BLaER1 treated with 17β-estradiol and CSF1 and Interleukin-3, amounts not matched to agents 10 nM and 100 nM (cell line): ENCODE data around the gene LRRN1.

Experiments used
- H3K27ac ChIP-seq, 11 experiments: shearing (Covaris generic); formaldehyde crosslinking; 2 replicates each; pipeline ENCODE4 v1.8.1; 2022
- H3K27me3 ChIP-seq, 11 experiments: shearing (Covaris generic); formaldehyde crosslinking; 2 replicates each; pipeline ENCODE4 v1.8.1; 2022
- H3K36me3 ChIP-seq, 11 experiments: shearing (Covaris generic); formaldehyde crosslinking; 2 replicates each; pipeline ENCODE4 v1.8.1; 2022
- H3K4me1 ChIP-seq, 10 experiments: shearing (Covaris generic); formaldehyde crosslinking; 2 replicates each; pipeline ENCODE4 v1.8.1; 2022
- H3K4me2 ChIP-seq, 11 experiments: shearing (Covaris generic); formaldehyde crosslinking; 2 replicates each; pipeline ENCODE4 v1.8.1; 2022
- H3K4me3 ChIP-seq, 10 experiments: shearing (Covaris generic); formaldehyde crosslinking; 2 replicates each; pipeline ENCODE4 v1.8.1; 2022
- H3K9ac ChIP-seq, 11 experiments: shearing (Covaris generic); formaldehyde crosslinking; 2 replicates each; pipeline ENCODE4 v1.8.1; 2022
- H3K9me3 ChIP-seq, 11 experiments: shearing (Covaris generic); formaldehyde crosslinking; replicated peaks in 1 of 11; 2 replicates each; pipeline ENCODE4 v1.8.1; 2022
- H4K20me1 ChIP-seq, 11 experiments: shearing (Covaris generic); formaldehyde crosslinking; 2 replicates each; pipeline ENCODE4 v1.8.1; 2022
- Cebpa-rat ChIP-seq, 11 experiments: shearing (Covaris generic); IDR thresholded peaks; 2 replicates each; pipeline ENCODE4 v1.8.1; 2022

The LRRN1 gene

GRCh38 chr3:3802046-3802445 is 2.8 kb downstream of the LRRN1 start:
- no peak overlapping the region for H3K4me3 ChIP-seq
- H3K27me3 ChIP-seq: no peaks in the 10 kb centered on the region
- no peak for TF ChIP-seq Cebpa-rat (IDR thresholded peaks at IDR 0.05)
- H3K9ac ChIP-seq: no peak overlapping the region
- no peaks in the 10 kb centered on the region for H3K36me3 ChIP-seq
- no peak overlapping the region for H3K4me2 ChIP-seq
- H3K4me1 ChIP-seq: no peaks in the 10 kb centered on the region
- no peak overlapping the region for H3K27ac ChIP-seq
- no peaks in the 10 kb centered on the region for H4K20me1 ChIP-seq
- peaks cover 20 to 32% (median 29%) of the 10 kb centered on the region in 11 experiments for H3K9me3 ChIP-seq

- no peak for TF ChIP-seq Cebpa-rat (IDR thresholded peaks at IDR 0.05)
- Histone ChIP-seq H4K20me1 (no peaks in the 10 kb centered on the region), H3K27me3 (no peaks in the 10 kb centered on the region), H3K36me3 (no peaks in the 10 kb centered on the region), H3K4me1 (no peaks in the 10 kb centered on the region), H3K27ac (no peak overlapping the region), H3K4me3 (no peak overlapping the region), H3K9me3 (peaks cover 12 to 20% (median 16%) of the 10 kb centered on the region in 11 experiments), H3K4me2 (no peak overlapping the region), H3K9ac (no peak overlapping the region)
Observed at GRCh38 chr3:3804560-3804959, 5.3 kb downstream of the LRRN1 start.

- Histone ChIP-seq H3K4me2 (no peak overlapping the region), H3K27me3 (no peaks in the 10 kb centered on the region), H4K20me1 (no peaks in the 10 kb centered on the region), H3K9ac (no peak overlapping the region), H3K27ac (no peak overlapping the region), H3K9me3 (peaks cover 0 to 4% (median under 1%) of the 10 kb centered on the region in 11 experiments; a peak in 9 of 22 replicates), H3K36me3 (no peaks in the 10 kb centered on the region), H3K4me1 (no peaks in the 10 kb centered on the region), H3K4me3 (no peak overlapping the region)
- TF ChIP-seq Cebpa-rat (IDR thresholded peaks at IDR 0.05): no peak
Observed at GRCh38 chr3:3806092-3806491, 6.9 kb downstream of the LRRN1 start.

- H4K20me1 ChIP-seq: no peaks in the 10 kb centered on the region
- no peaks in the 10 kb centered on the region for H3K36me3 ChIP-seq
- H3K27me3 ChIP-seq: no peaks in the 10 kb centered on the region
- no peak overlapping the region for H3K4me3 ChIP-seq
- no peaks in the 10 kb centered on the region for H3K4me1 ChIP-seq
- no peak overlapping the region for H3K27ac ChIP-seq
- H3K9ac ChIP-seq: no peak overlapping the region
- no peak for TF ChIP-seq Cebpa-rat (IDR thresholded peaks at IDR 0.05)
- no peak overlapping the region for H3K4me2 ChIP-seq
- no peaks in the 10 kb centered on the region for H3K9me3 ChIP-seq
Observed at GRCh38 chr3:3806856-3807255, 7.6 kb downstream of the LRRN1 start.

GRCh38 chr3:3813013-3813412 is 13.8 kb downstream of the LRRN1 start:
- no peak overlapping the region for H3K4me2 ChIP-seq
- H3K36me3 ChIP-seq: no peaks in the 10 kb centered on the region
- no peak overlapping the region for H3K9ac ChIP-seq
- no peak overlapping the region for H3K27ac ChIP-seq
- no peak for TF ChIP-seq Cebpa-rat (IDR thresholded peaks at IDR 0.05)
- H3K27me3 ChIP-seq: no peaks in the 10 kb centered on the region
- no peak overlapping the region for H3K4me3 ChIP-seq
- H3K9me3 ChIP-seq: no peaks in the 10 kb centered on the region
- no peaks in the 10 kb centered on the region for H4K20me1 ChIP-seq
- H3K4me1 ChIP-seq: no peaks in the 10 kb centered on the region

- Histone ChIP-seq H3K4me2 (no peak overlapping the region), H3K4me1 (no peaks in the 10 kb centered on the region), H3K36me3 (no peaks in the 10 kb centered on the region), H3K9ac (no peak overlapping the region), H3K9me3 (no peaks in the 10 kb centered on the region), H3K27ac (no peak overlapping the region), H3K27me3 (no peaks in the 10 kb centered on the region), H4K20me1 (no peaks in the 10 kb centered on the region), H3K4me3 (no peak overlapping the region)
- no peak for TF ChIP-seq Cebpa-rat (IDR thresholded peaks at IDR 0.05)
Observed at GRCh38 chr3:3815206-3815605, 16.0 kb downstream of the LRRN1 start.

GRCh38 chr3:3816034-3816433 is 16.8 kb downstream of the LRRN1 start:
- Histone ChIP-seq H3K4me3 (no peak overlapping the region), H3K9me3 (no peaks in the 10 kb centered on the region), H3K4me1 (no peaks in the 10 kb centered on the region), H3K27ac (no peak overlapping the region), H4K20me1 (no peaks in the 10 kb centered on the region), H3K4me2 (no peak overlapping the region), H3K36me3 (no peaks in the 10 kb centered on the region; a peak in 1 of 22 replicates), H3K27me3 (no peaks in the 10 kb centered on the region), H3K9ac (no peak overlapping the region)
- TF ChIP-seq Cebpa-rat (IDR thresholded peaks at IDR 0.05): no peak

- no peaks in the 10 kb centered on the region; a peak in 1 of 22 replicates for H3K36me3 ChIP-seq
- no peaks in the 10 kb centered on the region for H3K27me3 ChIP-seq
Observed at GRCh38 chr3:3817865-3818264, 18.6 kb downstream of the LRRN1 start.

GRCh38 chr3:3821777-3822176 is 22.5 kb downstream of the LRRN1 start:
- H3K36me3 ChIP-seq: no peaks in the 10 kb centered on the region; a peak in 1 of 22 replicates
- no peak overlapping the region for H3K4me2 ChIP-seq
- no peak overlapping the region for H3K27ac ChIP-seq
- TF ChIP-seq Cebpa-rat (IDR thresholded peaks at IDR 0.05): no peak
- no peak overlapping the region for H3K4me3 ChIP-seq
- H4K20me1 ChIP-seq: no peaks in the 10 kb centered on the region
- H3K9me3 ChIP-seq: no peaks in the 10 kb centered on the region
- H3K4me1 ChIP-seq: peaks cover 0 to 9% (median 5%) of the 10 kb centered on the region in 10 experiments; a peak in 6 of 20 replicates
- H3K9ac ChIP-seq: no peak overlapping the region
- no peaks in the 10 kb centered on the region for H3K27me3 ChIP-seq

More at GRCh38 chr3:3817865-3818264, 18.6 kb downstream of the LRRN1 start:
- H3K9ac ChIP-seq: no peak overlapping the region
- H3K4me2 ChIP-seq: no peak overlapping the region
- H4K20me1 ChIP-seq: no peaks in the 10 kb centered on the region
- no peak overlapping the region for H3K27ac ChIP-seq
- TF ChIP-seq Cebpa-rat (IDR thresholded peaks at IDR 0.05): no peak
- no peaks in the 10 kb centered on the region for H3K4me1 ChIP-seq
- H3K9me3 ChIP-seq: no peaks in the 10 kb centered on the region
- H3K4me3 ChIP-seq: no peak overlapping the region

GRCh38 chr3:3825035-3825434 is 25.8 kb downstream of the LRRN1 start:
- TF ChIP-seq Cebpa-rat (IDR thresholded peaks at IDR 0.05): no peak
- H3K27me3 ChIP-seq: no peaks in the 10 kb centered on the region
- no peak overlapping the region for H3K4me3 ChIP-seq
- no peak overlapping the region for H3K9ac ChIP-seq
- peaks cover 0 to 9% (median 5%) of the 10 kb centered on the region in 10 experiments; a peak in 6 of 20 replicates for H3K4me1 ChIP-seq
- H3K9me3 ChIP-seq: no peaks in the 10 kb centered on the region
- peak overlapping the region in 6 of 11 experiments; percentile 12 to 47 (median 27); a peak in 8 of 22 replicates for H3K4me2 ChIP-seq
- no peaks in the 10 kb centered on the region for H4K20me1 ChIP-seq
- no peaks in the 10 kb centered on the region; a peak in 1 of 22 replicates for H3K36me3 ChIP-seq
- no peak overlapping the region for H3K27ac ChIP-seq
